GM04504 (cell line): ENCODE data around the gene FBH1.

Experiments used
- DNase-seq: peaks from one replicate; pipeline ENCODE4 v3.0.0-alpha.2; 2012; ENCODE audit warnings: low read depth

Gene FBH1

DNA sequence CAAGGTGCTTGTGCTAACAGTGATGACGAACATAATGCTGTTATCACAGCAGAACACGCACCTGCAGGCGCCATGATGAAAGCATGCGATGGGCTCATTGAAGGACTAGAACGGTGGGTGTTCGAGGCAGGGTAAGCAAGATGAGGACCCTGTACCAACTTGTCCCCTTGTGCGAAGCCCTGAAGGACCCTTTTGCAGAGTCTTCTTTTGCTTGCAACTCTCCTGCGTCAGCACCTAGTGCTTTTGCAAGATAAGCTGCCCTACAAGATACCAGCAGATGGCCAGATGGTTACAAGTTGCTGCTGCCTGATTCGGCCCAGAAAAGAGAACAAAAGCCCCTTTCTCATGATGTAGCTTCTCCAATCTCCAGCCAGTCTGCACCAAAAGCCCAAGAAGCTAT is 91.5 kb downstream of the FBH1 start:
- no peak for DNase-seq

DNA sequence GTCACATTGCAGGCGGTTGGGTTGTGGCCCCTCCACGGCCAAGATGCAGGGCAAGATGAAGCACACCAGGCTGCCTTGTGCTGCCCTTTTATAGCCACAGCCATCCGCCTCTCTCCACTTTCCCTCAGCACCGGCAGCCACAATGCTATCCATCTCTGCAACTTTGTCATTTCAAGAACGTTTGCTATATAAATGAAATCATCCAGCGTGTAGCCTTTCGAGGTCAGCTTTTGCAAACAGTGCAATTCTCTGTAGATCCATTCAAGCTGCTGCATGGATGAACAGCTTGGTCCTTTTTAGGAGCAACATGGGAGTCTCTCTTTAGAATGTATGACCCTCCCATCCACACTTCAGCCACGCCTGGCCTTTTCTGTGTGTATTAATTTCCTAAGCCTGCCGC is 93.7 kb downstream of the FBH1 start:
- no peak for DNase-seq

DNA sequence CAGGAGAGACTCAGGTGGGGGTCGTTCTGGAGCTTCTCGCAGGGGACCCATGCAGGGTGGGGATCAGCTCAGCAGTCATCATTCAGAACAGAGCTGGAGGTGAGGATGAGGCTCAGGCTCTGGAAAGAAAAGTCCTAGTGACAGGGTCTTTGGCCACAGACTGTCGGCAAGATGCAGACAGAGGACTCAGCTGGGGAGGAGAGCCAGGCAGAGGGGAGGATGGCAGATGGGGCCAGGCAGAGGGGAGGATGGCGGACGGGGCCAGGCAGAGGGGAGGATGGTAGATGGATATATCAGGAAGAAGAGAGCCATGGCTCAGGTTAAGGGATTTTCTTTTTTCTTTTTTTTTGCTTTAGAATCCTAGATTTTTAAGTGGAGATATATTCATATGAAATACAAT is 95.0 kb downstream of the FBH1 start:
- DNase-seq = no peak
